ENCODE measurements around the gene STPG2. TPM values are rescaled to one million over a fixed set of nuclear protein-coding genes. Genes with fewer than 3 reads are reported as not detected.

The STPG2 gene
- total and polyA plus RNA-seq, 10 of the 15 experiments (the other 5 are each of a cell fraction or from before 2014, with no cell fraction given) = 0.13 to 0.24 TPM; not detected in 8

- WGBS (ENCODE audit: insufficient coverage, insufficient replicate concordance, low lambda C conversion rate, missing lambda C conversion rate) = 0% methylated on average over 2 of the region's 2 CpGs
- ATAC-seq = no peak
- SMC1A ChIA-PET (ENCODE audit: uncharacterized antibody, unreplicated experiment) = interaction anchor here (0.7 kb wide), 1 partner anchor 401 kb away, joined by 3 read pairs; no protein-coding TSS in a partner anchor
- H3K4me2 ChIP-seq (ENCODE audit: control insufficient read depth, insufficient read depth) = no peak overlapping the region
- BruUV-seq (replicated peaks) = no TSS peak
- RAD21 ChIA-PET (ENCODE audit: unreplicated experiment) = no interaction called here
- intact Hi-C loops (cut with micrococcal nuclease; ENCODE audit: unreplicated experiment) (no loop called here), in situ Hi-C loops (cut with MboI) (no loop called here)
- no peak for FAIRE-seq
- TF ChIP-seq ASH2L (IDR thresholded peaks at IDR 0.05; ENCODE audit: borderline replicate concordance, low read depth) (no peak), ATF7 (IDR thresholded peaks at IDR 0.05; ENCODE audit: low read depth) (no peak), NFXL1 (IDR thresholded peaks at IDR 0.05; ENCODE audit: borderline replicate concordance) (no peak), MYB (IDR thresholded peaks at IDR 0.05; ENCODE audit: borderline replicate concordance, low read depth, low read length) (no peak), GATAD2B (conservative IDR thresholded peaks at IDR 0.05; ENCODE audit: low read depth) (no peak), POLR2AphosphoS5 (IDR thresholded peaks at IDR 0.05; ENCODE audit: low read length) (no peak)
- H3K4me3 ChIP-seq = no peak overlapping the region
- H3K9me3 ChIP-seq (replicated peaks; ENCODE audit: control insufficient read depth, insufficient read depth, low read length) = no peaks in the 10 kb centered on the region
- no peaks in the 10 kb centered on the region for H3K36me3 ChIP-seq (ENCODE audit: control insufficient read depth in 2 of 2, insufficient read depth in 2 of 2, low read length in 1 of 2)
- H3K4me1 ChIP-seq (ENCODE audit: control insufficient read depth, insufficient read depth, low read length) = no peaks in the 10 kb centered on the region
- H3K27ac ChIP-seq (ENCODE audit: control insufficient read depth, insufficient read depth) = no peak overlapping the region
- H4K20me1 ChIP-seq (ENCODE audit: control insufficient read depth, insufficient read depth) = no peaks in the 10 kb centered on the region
- no peak for DNase-seq (ENCODE audit: low read depth, low spot score)
- POLR2A ChIA-PET = no interaction called here
- H3K27me3 ChIP-seq (replicated peaks in 1 of 2; ENCODE audit: control insufficient read depth in 2 of 2, insufficient read depth in 2 of 2, low read length in 1 of 2) = no peaks in the 10 kb centered on the region
- H3K9ac ChIP-seq (ENCODE audit: control insufficient read depth, insufficient read depth, low read length) = no peak overlapping the region
- H3K79me2 ChIP-seq (ENCODE audit: control insufficient read depth, insufficient read depth, low read length) = no peaks in the 10 kb centered on the region
- CTCF ChIA-PET = no interaction called here
- no peak overlapping the region for H2AFZ ChIP-seq (ENCODE audit: control insufficient read depth, low read depth, low read length)
Observed at GRCh38 chr4:97953171-97953941, 189.9 kb downstream of the STPG2 start.

GRCh38 chr4:97952763-97953162 is 190.5 kb downstream of the STPG2 start:
- CTCF ChIA-PET = no interaction called here
- H2AFZ ChIP-seq (ENCODE audit: control insufficient read depth, low read depth, low read length) = no peak overlapping the region
- DNase-seq (ENCODE audit: low read depth, low spot score) (no peak), FAIRE-seq (no peak), ATAC-seq (no peak)
- SMC1A ChIA-PET (ENCODE audit: uncharacterized antibody, unreplicated experiment) = no interaction called here
- H3K27ac ChIP-seq (ENCODE audit: control insufficient read depth, insufficient read depth) = no peak overlapping the region
- WGBS (ENCODE audit: insufficient coverage, insufficient replicate concordance, low lambda C conversion rate, missing lambda C conversion rate) = 22% methylated on average over 3 of the region's 3 CpGs
- intact Hi-C loops (cut with micrococcal nuclease; ENCODE audit: unreplicated experiment) = no loop called here
- no peak overlapping the region for H3K9ac ChIP-seq (ENCODE audit: control insufficient read depth, insufficient read depth, low read length)
- RAD21 ChIA-PET (ENCODE audit: unreplicated experiment) = no interaction called here
- H3K27me3 ChIP-seq (replicated peaks in 1 of 2; ENCODE audit: control insufficient read depth in 2 of 2, insufficient read depth in 2 of 2, low read length in 1 of 2) = no peaks in the 10 kb centered on the region
- in situ Hi-C loops (cut with MboI) = no loop called here
- H3K4me2 ChIP-seq (ENCODE audit: control insufficient read depth, insufficient read depth) = no peak overlapping the region
- no peaks in the 10 kb centered on the region for H3K79me2 ChIP-seq (ENCODE audit: control insufficient read depth, insufficient read depth, low read length)
- H4K20me1 ChIP-seq (ENCODE audit: control insufficient read depth, insufficient read depth) = no peaks in the 10 kb centered on the region
- no peaks in the 10 kb centered on the region for H3K9me3 ChIP-seq (replicated peaks; ENCODE audit: control insufficient read depth, insufficient read depth, low read length)
- no peaks in the 10 kb centered on the region for H3K36me3 ChIP-seq (ENCODE audit: control insufficient read depth in 2 of 2, insufficient read depth in 2 of 2, low read length in 1 of 2)
- no peak for TF ChIP-seq CHD2 (IDR thresholded peaks at IDR 0.05; ENCODE audit: borderline replicate concordance, low read depth, low read length)
- no peak for TF ChIP-seq E2F8 (IDR thresholded peaks at IDR 0.05; ENCODE audit: low read depth, partially characterized antibody)
- no peak for TF ChIP-seq SMAD1 (IDR thresholded peaks at IDR 0.05; ENCODE audit: low read depth, partially characterized antibody)
- POLR2A ChIA-PET = no interaction called here
- H3K4me1 ChIP-seq (ENCODE audit: control insufficient read depth, insufficient read depth, low read length) = no peaks in the 10 kb centered on the region
- BruUV-seq (replicated peaks) = no TSS peak
- no peak overlapping the region for H3K4me3 ChIP-seq
